Parathyroid adenoma (tissue), 2 donors: Measurements from ENCODE around the gene UROD.

ENCODE experiments used
- H2AFZ ChIP-seq: fragments of 300-600 bp; sonication (generic); one replicate; pipeline ENCODE4 v1.7.0; 2017; ENCODE audit warnings: antibody characterized with exemption, mild to moderate bottlenecking
- H3K27ac ChIP-seq: fragments of 300-600 bp; sonication (generic); one replicate; pipeline ENCODE4 v1.7.0; 2017
- H3K27me3 ChIP-seq: fragments of 300-600 bp; sonication (generic); one replicate; pipeline ENCODE4 v1.7.0; 2017; ENCODE audit warnings: low read length; ENCODE audit not compliant: control insufficient read depth, insufficient read depth
- H3K36me3 ChIP-seq: fragments of 300-600 bp; sonication (generic); one replicate; pipeline ENCODE4 v1.7.0; 2017; ENCODE audit warnings: low read length; ENCODE audit not compliant: control insufficient read depth, insufficient read depth
- H3K4me1 ChIP-seq: fragments of 300-600 bp; sonication (generic); one replicate; pipeline ENCODE4 v1.7.0; 2017; ENCODE audit warnings: control low read depth
- H3K4me2 ChIP-seq: fragments of 300-600 bp; sonication (generic); one replicate; pipeline ENCODE4 v1.7.0; 2017; ENCODE audit warnings: low read length
- H3K4me3 ChIP-seq: fragments of 300-600 bp; sonication (generic); one replicate; pipeline ENCODE4 v1.7.0; 2017; ENCODE audit warnings: low read depth, low read length
- H3K79me2 ChIP-seq: fragments of 300-600 bp; sonication (generic); one replicate; pipeline ENCODE4 v1.7.0; 2017; ENCODE audit warnings: control low read depth
- H3K9ac ChIP-seq: fragments of 300-600 bp; sonication (generic); one replicate; pipeline ENCODE4 v1.7.0; 2017; ENCODE audit warnings: mild to moderate bottlenecking
- H3K9me3 ChIP-seq: fragments of 300-600 bp; sonication (generic); one replicate; pipeline ENCODE4 v1.7.0; 2017; ENCODE audit warnings: low read length; ENCODE audit not compliant: control insufficient read depth
- CTCF ChIP-seq: fragments of 300-600 bp; sonication (generic); IDR thresholded peaks from one replicate; pipeline ENCODE4 v1.7.0; 2017; ENCODE audit warnings: antibody characterized with exemption, mild to moderate bottlenecking
- donor health status: primary hyperparathyroidism.

UROD gene

GRCh38 chr1:45011837-45012638 lies at the start of gene UROD:
Gene UROD (plus strand): TSS chr1:45012254. CDS start chr1:45012266, 12 bp downstream.
- H3K4me1 ChIP-seq: peaks cover 4% of the 10 kb centered on the region
- peak within 1 kb of the TSS; percentile 55 for H3K27ac ChIP-seq
- peak within 1 kb of the TSS; percentile 99 for H3K4me2 ChIP-seq
- H3K9me3 ChIP-seq: no peaks in the 10 kb centered on the region
- H3K27me3 ChIP-seq: no peaks in the 10 kb centered on the region
- no peaks in the 10 kb centered on the region for H3K36me3 ChIP-seq
- H3K4me3 ChIP-seq: peak within 1 kb of the TSS; percentile 87
- no peaks in the 10 kb centered on the region for H3K79me2 ChIP-seq
- H3K9ac ChIP-seq: peak within 1 kb of the TSS; percentile 37
- TF ChIP-seq CTCF: no peak
- peak within 1 kb of the TSS; percentile 90 for H2AFZ ChIP-seq

GRCh38 chr1:44962729-44963128 lies 49.3 kb upstream of the UROD start:
- H3K4me1 ChIP-seq: no peaks in the 10 kb centered on the region
- no peak for TF ChIP-seq CTCF

GRCh38 chr1:44964396-44964795 lies 47.7 kb upstream of the UROD start:
- H3K36me3 ChIP-seq: no peaks in the 10 kb centered on the region
- H3K9ac ChIP-seq: no peak overlapping the region
- H3K4me1 ChIP-seq: no peaks in the 10 kb centered on the region
- no peak overlapping the region for H3K4me3 ChIP-seq
- no peaks in the 10 kb centered on the region for H3K27me3 ChIP-seq
- no peak overlapping the region for H3K27ac ChIP-seq
- H3K4me2 ChIP-seq: no peak overlapping the region
- no peak for TF ChIP-seq CTCF
- no peaks in the 10 kb centered on the region for H3K79me2 ChIP-seq
- no peak overlapping the region for H2AFZ ChIP-seq
- no peaks in the 10 kb centered on the region for H3K9me3 ChIP-seq

More at GRCh38 chr1:44962729-44963128, 49.3 kb upstream of the UROD start:
- Histone ChIP-seq H3K4me3 (no peak overlapping the region), H3K9ac (no peak overlapping the region), H3K4me2 (no peak overlapping the region), H3K36me3 (no peaks in the 10 kb centered on the region), H2AFZ (no peak overlapping the region), H3K27me3 (no peaks in the 10 kb centered on the region), H3K79me2 (no peaks in the 10 kb centered on the region), H3K27ac (no peak overlapping the region), H3K9me3 (no peaks in the 10 kb centered on the region)

GRCh38 chr1:44970317-44970716 lies 41.7 kb upstream of the UROD start:
- H3K4me1 ChIP-seq: no peaks in the 10 kb centered on the region
- no peak overlapping the region for H2AFZ ChIP-seq
- H3K4me3 ChIP-seq: no peak overlapping the region
- H3K9me3 ChIP-seq: no peaks in the 10 kb centered on the region
- no peaks in the 10 kb centered on the region for H3K27me3 ChIP-seq
- no peak overlapping the region for H3K27ac ChIP-seq
- no peaks in the 10 kb centered on the region for H3K79me2 ChIP-seq
- no peaks in the 10 kb centered on the region for H3K36me3 ChIP-seq
- no peak overlapping the region for H3K4me2 ChIP-seq
- H3K9ac ChIP-seq: no peak overlapping the region
- no peak for TF ChIP-seq CTCF

- Histone ChIP-seq H3K79me2 (no peaks in the 10 kb centered on the region), H3K9ac (no peak overlapping the region), H3K36me3 (no peaks in the 10 kb centered on the region), H3K4me3 (no peak overlapping the region), H3K27me3 (no peaks in the 10 kb centered on the region), H3K27ac (no peak overlapping the region), H3K4me2 (no peak overlapping the region), H2AFZ (no peak overlapping the region), H3K9me3 (no peaks in the 10 kb centered on the region), H3K4me1 (no peaks in the 10 kb centered on the region)
- no peak for TF ChIP-seq CTCF
Observed at GRCh38 chr1:44973645-44974044, 38.4 kb upstream of the UROD start.
